GM12873 (cell line): ENCODE data around the gene SLC4A1.

Source experiments
- CTCF ChIP-seq: IDR thresholded peaks from 2 replicates; pipeline ENCODE4 v1.5.1; 2012; ENCODE audit warnings: low read depth, mild to moderate bottlenecking, moderate library complexity, low read length, control low read depth; ENCODE audit not compliant: insufficient read depth; ENCODE audit errors: missing control alignments

Gene SLC4A1

GRCh38 chr17:44267818-44268490 is at the start of gene SLC4A1:
TSS of gene SLC4A1 (minus strand) at chr17:44268135. CDS start at chr17:44262866, 5,269 bp downstream.
- no peak for TF ChIP-seq CTCF

GRCh38 chr17:44317545-44317944 is 49.6 kb upstream of the SLC4A1 start:
- TF ChIP-seq CTCF = no peak

DNA sequence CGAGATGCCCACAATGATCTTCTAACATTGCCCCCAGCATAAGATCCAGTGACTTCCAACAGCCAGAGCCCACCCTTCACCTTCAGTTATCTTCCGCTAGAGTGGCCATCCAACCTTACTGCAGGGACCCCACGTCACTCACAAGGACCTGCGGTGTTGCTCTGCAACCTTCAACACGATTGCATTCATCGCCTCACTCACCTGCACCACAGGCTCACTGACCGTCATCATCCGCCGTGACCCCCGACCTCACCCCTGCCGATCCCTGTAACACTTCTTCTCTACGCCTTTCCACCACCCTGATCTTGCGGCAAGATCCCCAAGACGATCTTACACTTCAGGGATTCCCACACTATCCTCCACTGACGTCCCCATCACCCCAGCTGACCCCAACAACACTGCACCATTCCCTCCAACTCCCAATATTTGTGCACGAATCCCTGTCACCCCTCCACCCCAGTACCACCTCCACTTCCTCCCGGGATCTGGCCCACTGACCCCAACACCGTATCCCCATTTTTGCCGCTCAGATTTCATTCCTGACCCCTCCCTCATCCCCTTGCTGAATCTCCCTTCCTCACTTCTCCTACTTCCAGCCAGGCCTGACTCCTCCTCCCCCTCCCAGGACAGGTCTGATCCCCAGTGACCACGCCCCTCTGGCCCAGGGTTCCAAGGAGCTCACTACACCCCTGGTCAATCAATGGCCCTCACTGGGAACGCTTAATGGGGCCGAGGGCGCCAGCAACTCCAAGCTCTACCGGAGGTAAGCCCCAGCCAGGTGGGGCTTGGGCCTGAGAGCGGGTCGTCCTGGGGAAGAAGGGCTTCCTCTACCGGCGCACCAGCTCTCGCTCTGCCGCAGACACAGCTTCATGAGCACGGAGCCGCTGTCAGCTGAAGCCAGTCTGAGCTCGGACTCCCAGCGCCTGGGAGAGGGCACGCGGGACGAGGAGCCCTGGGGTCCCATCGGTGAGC is 48.1 kb upstream of the SLC4A1 start:
- no peak for TF ChIP-seq CTCF

- TF ChIP-seq CTCF = no peak
Measured at GRCh38 chr17:44314869-44315661, 47.1 kb upstream of the SLC4A1 start.

- no peak for TF ChIP-seq CTCF
Measured at GRCh38 chr17:44314524-44314868, 46.6 kb upstream of the SLC4A1 start.

- no peak for TF ChIP-seq CTCF
Measured at GRCh38 chr17:44314031-44314430, 46.1 kb upstream of the SLC4A1 start.
